CD4-positive, alpha-beta T cell (primary cell): ENCODE data around the gene GPR156. TPM values are rescaled to one million over a fixed set of nuclear protein-coding genes. Genes with fewer than 3 reads are reported as not detected.

Source experiments
- ATAC-seq: fragments of 200-7000 bp; cut with Tn5 transposase; one replicate; pipeline ENCODE4 v1.10.0; 2022; ENCODE audit warnings: mild to moderate bottlenecking; ENCODE audit not compliant: poor library complexity
- CTCF ChIA-PET: fragments of 350-600 bp; sonication (Branson Sonifier 250); formaldehyde crosslinking; loops from one replicate; lab custom pipeline; 2021; ENCODE audit warnings: antibody characterized with exemption, inconsistent platforms; lab: Charles Lee
- POLR2A ChIA-PET: fragments of 350-600 bp; sonication (Branson Sonifier 250); formaldehyde crosslinking; loops from one replicate; lab custom pipeline; 2021; ENCODE audit warnings: antibody characterized with exemption, inconsistent platforms; lab: Charles Lee
- DNase-seq, 14 experiments: peaks; one replicate each; pipeline ENCODE4 v3.0.0-alpha.2; 2013 to 2020; ENCODE audit warnings: mixed read lengths in 2 of 14
- H3K27ac ChIP-seq, 2 donors: one replicate each; pipeline versions ENCODE4 v1.5.1 to v1.7.0; 2013; ENCODE audit warnings: low read length in 2 of 2, low read depth in 1 of 2, mild to moderate bottlenecking in 1 of 2
- H3K27me3 ChIP-seq, 2 experiments: 1 replicate in 1 of 2; 2 replicates in 1 of 2; pipeline versions ENCODE4 v1.6.1 to v1.7.0; 2013; ENCODE audit warnings: low read length in 2 of 2, control low read depth in 1 of 2, mild to moderate bottlenecking in 1 of 2, moderate library complexity in 1 of 2; ENCODE audit not compliant: insufficient read depth in 2 of 2, control insufficient read depth in 1 of 2
- H3K36me3 ChIP-seq: one replicate; pipeline ENCODE4 v1.6.1; 2013; ENCODE audit warnings: low read length, control low read depth; ENCODE audit not compliant: insufficient read depth
- H3K4me1 ChIP-seq: one replicate; pipeline ENCODE4 v1.6.1; 2013; ENCODE audit warnings: low read length, control low read depth; ENCODE audit not compliant: insufficient read depth
- H3K4me3 ChIP-seq: one replicate; pipeline ENCODE4 v1.5.1; 2013; ENCODE audit warnings: mild to moderate bottlenecking, low read length, moderate library complexity
- H3K9me3 ChIP-seq, 2 experiments: 1 replicate in 1 of 2; 2 replicates in 1 of 2; pipeline versions ENCODE4 v1.6.1 to v1.7.0; 2013; ENCODE audit warnings: low read length in 2 of 2, mild to moderate bottlenecking in 2 of 2, control low read depth in 1 of 2, moderate library complexity in 1 of 2; ENCODE audit not compliant: control insufficient read depth in 1 of 2, insufficient read depth in 1 of 2
- H3K27ac Mint-ChIP-seq: one replicate; pipeline ENCODE4 v1.8.0; 2020; ENCODE audit warnings: mixed read lengths
- H3K27me3 Mint-ChIP-seq: one replicate; pipeline ENCODE4 v1.8.0; 2021; ENCODE audit warnings: mixed read lengths
- H3K36me3 Mint-ChIP-seq: one replicate; pipeline ENCODE4 v1.8.0; 2021; ENCODE audit warnings: low read depth, mixed read lengths
- H3K4me1 Mint-ChIP-seq: one replicate; pipeline ENCODE4 v1.8.0; 2021; ENCODE audit warnings: low read depth, mixed read lengths
- H3K4me3 Mint-ChIP-seq: one replicate; pipeline ENCODE4 v1.8.0; 2020; ENCODE audit warnings: mild to moderate bottlenecking, mixed read lengths
- H3K9me3 Mint-ChIP-seq: one replicate; pipeline ENCODE4 v1.8.0; 2020; ENCODE audit warnings: mixed read lengths
- CTCF ChIP-seq: fragments of 200-600 bp; IDR thresholded peaks from one replicate; pipeline ENCODE4 v1.8.0; 2022; ENCODE audit warnings: antibody characterized with exemption, mild to moderate bottlenecking
- intact Hi-C, 2 experiments: fragments of 100-400 bp; cut with DNase I in 1 of 2; cut with micrococcal nuclease in 1 of 2; formaldehyde crosslinking; loops; one replicate each; pipeline versions ENCODE4 v1.15.1 to v1.9.0; 2023 to 2025; cut with DNase I, micrococcal nuclease
- total RNA-seq, 174 experiments: library from RNA in 2 of 174; stranded (reverse) in 2 of 174; gene quantifications; one replicate each; pipeline ENCODE4 v1.2.3 and lab custom pipeline; 2021 to 2026

The GPR156 gene
- total RNA-seq, 2 experiments from 2014 or later = 0.17 to 0.27 TPM

DNA sequence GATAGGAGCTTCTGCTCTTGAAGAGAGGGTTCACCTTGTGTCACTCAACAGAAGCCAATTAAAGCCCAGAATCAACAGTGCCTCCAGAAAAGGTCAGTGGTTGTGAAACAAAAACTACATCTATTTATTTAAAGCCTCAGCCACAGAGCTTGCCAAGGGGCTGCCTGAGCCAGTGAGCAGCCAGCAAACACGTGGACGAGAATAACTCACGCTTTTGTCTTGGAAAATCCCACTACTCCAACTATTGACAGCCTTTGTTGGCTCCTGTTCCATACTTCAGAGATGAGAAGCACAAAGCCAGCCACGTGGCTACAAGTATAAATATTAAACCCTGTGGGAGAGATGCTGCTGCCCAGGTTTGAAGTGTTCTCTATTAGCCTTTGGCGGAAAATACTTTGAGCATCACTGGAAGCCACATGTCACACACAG, 10.3 kb downstream of the GPR156 start:
- CTCF ChIA-PET = no interaction called here
- intact Hi-C loops = no loop called here
- no peaks in the 10 kb centered on the region for H3K4me1 ChIP-seq
- peaks cover 0 to 3% of the 10 kb centered on the region in 2 experiments for H3K27me3 ChIP-seq
- TF ChIP-seq CTCF = no peak
- no peak overlapping the region for H3K27ac ChIP-seq
- POLR2A ChIA-PET = no interaction called here
- H3K36me3 ChIP-seq = no peaks in the 10 kb centered on the region
- Mint-ChIP-seq H3K36me3 (no peaks in the 10 kb centered on the region), H3K4me1 (no peaks in the 10 kb centered on the region), H3K27ac (no peak overlapping the region), H3K27me3 (peaks cover 32% of the 10 kb centered on the region), H3K9me3 (no peaks in the 10 kb centered on the region), H3K4me3 (no peak overlapping the region)
- H3K9me3 ChIP-seq = no peaks in the 10 kb centered on the region
- no peak overlapping the region for H3K4me3 ChIP-seq
- DNase-seq = no peak
- ATAC-seq = no peak

GRCh38 chr3:120272286-120272685, 12.7 kb downstream of the GPR156 start:
- H3K27ac ChIP-seq = no peak overlapping the region
- Mint-ChIP-seq H3K9me3 (peaks cover 2% of the 10 kb centered on the region), H3K4me3 (no peak overlapping the region), H3K36me3 (no peaks in the 10 kb centered on the region), H3K4me1 (no peaks in the 10 kb centered on the region), H3K27me3 (peaks cover 15% of the 10 kb centered on the region), H3K27ac (no peak overlapping the region)
- H3K4me1 ChIP-seq = no peaks in the 10 kb centered on the region
- no peaks in the 10 kb centered on the region for H3K36me3 ChIP-seq
- ATAC-seq (no peak), DNase-seq (no peak)
- intact Hi-C loops = no loop called here
- ChIA-PET POLR2A (interaction anchor here (0.7 kb wide), 1 partner anchor 12 kb away, joined by 3 read pairs; no protein-coding TSS in a partner anchor), CTCF (no interaction called here)
- H3K4me3 ChIP-seq = no peak overlapping the region
- no peak for TF ChIP-seq CTCF
- no peaks in the 10 kb centered on the region for H3K9me3 ChIP-seq
- peaks cover 0 to under 1% of the 10 kb centered on the region in 2 experiments for H3K27me3 ChIP-seq

- H3K27ac Mint-ChIP-seq = no peak overlapping the region
- POLR2A ChIA-PET = no interaction called here
- H3K36me3 ChIP-seq = no peaks in the 10 kb centered on the region
- H3K27ac ChIP-seq = no peak overlapping the region
- H3K4me1 ChIP-seq = no peaks in the 10 kb centered on the region
- H3K4me3 ChIP-seq = no peak overlapping the region
- DNase-seq = no peak
- no peak for ATAC-seq
- no peaks in the 10 kb centered on the region for H3K36me3 Mint-ChIP-seq
- no peaks in the 10 kb centered on the region for H3K9me3 ChIP-seq
- peaks cover 0 to 2% of the 10 kb centered on the region in 2 experiments for H3K27me3 ChIP-seq
- H3K4me3 Mint-ChIP-seq = no peak overlapping the region
- H3K27me3 Mint-ChIP-seq = peaks cover 21% of the 10 kb centered on the region
- no peak for TF ChIP-seq CTCF
- intact Hi-C loops = no loop called here
- H3K4me1 Mint-ChIP-seq = no peaks in the 10 kb centered on the region
- CTCF ChIA-PET = no interaction called here
- H3K9me3 Mint-ChIP-seq = peaks cover 2% of the 10 kb centered on the region
These were observed 19.0 kb downstream of the GPR156 start for GRCh38 chr3:120265989-120266388.
